Stomach (tissue), 4 donors: ENCODE measurements around the gene ADCY5.

Experiments used
- CTCF ChIP-seq, 7 experiments: fragments of 450-650 bp in 4 of 7; fragments of 200-600 bp in 3 of 7; sonication (generic) in 3 of 7; IDR thresholded peaks; one replicate each; pipeline ENCODE4 v1.5.1; 2016 to 2019; ENCODE audit warnings: antibody characterized with exemption in 7 of 7, control low read depth in 2 of 7, mild to moderate bottlenecking in 1 of 7
- POLR2A ChIP-seq, 4 donors: fragments of 450-650 bp; IDR thresholded peaks; one replicate each; pipeline ENCODE4 v1.6.1; 2016; ENCODE audit warnings: antibody characterized with exemption in 4 of 4, control low read depth in 2 of 4, mild to moderate bottlenecking in 1 of 4, moderate library complexity in 1 of 4

GRCh38 chr3:123471106-123471505 lies 22.2 kb upstream of the ADCY5 start:
- TF ChIP-seq CTCF (IDR thresholded peaks at IDR 0.05) (no peak), POLR2A (IDR thresholded peaks at IDR 0.05) (no peak)
